Skeletal muscle cell (primary cell): ENCODE data around the gene KIF5C.

Source experiments
- DNase-seq: peaks from one replicate; pipeline ENCODE4 v3.0.0-alpha.2; 2010; ENCODE audit warnings: low read depth
- H3K4me3 ChIP-seq: 2 replicates; pipeline ENCODE4 v1.5.1; 2011; ENCODE audit warnings: low read depth, mild to moderate bottlenecking, control low read depth, low read length, moderate library complexity

The KIF5C gene

DNA sequence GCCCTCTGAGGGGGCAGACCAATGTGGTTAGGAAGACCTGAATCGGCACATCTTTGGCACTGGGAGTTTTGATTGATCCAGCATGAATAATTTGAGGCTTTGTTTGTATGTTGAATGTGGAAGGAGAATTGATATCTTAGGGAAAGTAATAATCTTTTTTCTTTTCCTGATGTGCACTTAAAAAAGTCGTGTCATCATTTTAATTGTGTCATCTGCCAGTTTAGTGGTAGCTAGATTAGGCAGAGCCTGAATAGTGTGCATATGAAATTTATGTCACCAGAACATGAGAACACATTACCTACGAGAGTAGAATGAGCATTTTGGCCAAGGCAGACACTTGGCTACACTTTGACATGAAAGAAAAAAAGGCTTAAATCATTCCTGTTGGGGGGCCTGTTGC, 79.5 kb downstream of the KIF5C start:
- no peak for DNase-seq

DNA sequence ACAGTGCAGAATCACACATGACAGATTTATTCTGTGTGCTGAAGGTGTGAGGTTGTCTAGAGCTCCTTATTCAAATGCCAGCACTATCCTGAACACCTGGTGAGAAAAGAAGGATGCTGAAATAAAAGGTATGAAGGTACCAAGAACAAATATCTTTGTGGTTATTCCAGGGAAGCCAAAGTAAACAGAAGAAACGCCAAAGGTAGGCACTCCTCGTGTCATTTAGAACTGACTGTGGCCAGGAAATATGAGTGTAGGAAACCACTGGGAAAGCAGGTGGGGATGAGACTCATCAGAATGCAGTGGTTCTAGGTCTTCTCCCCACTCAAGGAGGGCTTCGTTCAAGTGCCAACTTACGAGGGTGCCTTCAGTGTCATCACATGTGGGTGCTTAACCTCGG, 80.8 kb downstream of the KIF5C start:
- DNase-seq, result no peak

More for the DNA sequence above, 79.5 kb downstream of the KIF5C start:
- H3K4me3 ChIP-seq, result no peak overlapping the region

DNA sequence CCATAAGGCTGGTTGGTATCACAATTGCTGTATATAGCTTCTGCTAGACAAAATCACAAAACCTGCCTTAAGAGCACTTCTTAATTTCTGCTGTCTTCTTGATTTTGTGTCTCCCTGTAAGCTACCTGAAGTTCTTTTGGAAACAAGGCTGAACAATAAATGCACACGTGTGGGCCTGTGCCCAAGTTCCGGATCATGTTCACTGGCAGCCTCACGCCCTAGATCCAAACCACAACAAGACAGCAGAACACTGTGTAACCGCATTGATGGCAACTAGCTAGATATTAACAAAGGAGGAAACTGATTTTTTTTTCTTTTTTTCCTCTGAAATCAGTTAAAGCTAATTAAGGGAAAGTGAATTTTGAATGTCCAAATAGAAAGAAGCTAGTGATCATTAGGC, 82.0 kb downstream of the KIF5C start:
- H3K4me3 ChIP-seq, result no peak overlapping the region
- DNase-seq, result no peak

More for the DNA sequence above, 80.8 kb downstream of the KIF5C start:
- no peak overlapping the region for H3K4me3 ChIP-seq

DNA sequence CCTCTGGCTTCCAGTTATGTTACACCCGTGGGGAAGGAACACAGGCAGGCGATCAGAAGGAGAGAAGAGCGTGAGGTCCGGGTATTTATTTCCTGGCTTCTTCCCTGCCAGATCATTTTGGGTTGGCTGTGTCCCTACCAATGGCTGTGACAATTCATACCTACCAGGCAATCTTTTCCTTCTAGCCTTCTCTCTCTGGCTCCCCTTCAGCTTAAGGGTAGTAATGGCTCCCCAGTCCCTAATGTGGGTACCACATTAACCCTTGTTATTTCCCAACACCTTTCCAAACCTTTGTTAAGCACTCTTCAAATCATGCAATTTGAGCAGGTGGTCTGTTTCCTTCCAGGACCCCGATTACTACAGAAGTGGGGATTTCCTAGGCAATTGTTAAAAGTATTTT, 84.7 kb downstream of the KIF5C start:
- DNase-seq, result no peak
- H3K4me3 ChIP-seq, result no peak overlapping the region

DNA sequence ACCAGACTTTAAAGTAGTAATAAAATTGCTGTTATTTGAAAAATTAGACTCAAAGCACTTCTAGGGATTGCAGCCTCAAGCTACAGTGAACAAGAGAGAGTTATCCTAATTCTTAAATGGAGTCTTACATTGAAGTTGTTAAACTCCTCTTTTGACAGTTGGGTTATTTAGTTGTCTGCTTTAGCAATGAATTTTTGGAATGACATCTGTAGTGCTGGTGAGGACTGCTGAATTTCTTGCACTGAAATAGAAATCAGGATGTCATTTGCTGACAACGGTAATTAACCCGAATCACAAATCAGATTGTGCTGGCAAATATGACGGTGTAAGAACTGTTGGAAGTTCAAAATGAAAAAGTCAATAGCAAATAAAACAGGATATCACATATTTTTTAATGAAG, 85.5 kb downstream of the KIF5C start:
- DNase-seq, result no peak
- H3K4me3 ChIP-seq, result no peak overlapping the region

DNA sequence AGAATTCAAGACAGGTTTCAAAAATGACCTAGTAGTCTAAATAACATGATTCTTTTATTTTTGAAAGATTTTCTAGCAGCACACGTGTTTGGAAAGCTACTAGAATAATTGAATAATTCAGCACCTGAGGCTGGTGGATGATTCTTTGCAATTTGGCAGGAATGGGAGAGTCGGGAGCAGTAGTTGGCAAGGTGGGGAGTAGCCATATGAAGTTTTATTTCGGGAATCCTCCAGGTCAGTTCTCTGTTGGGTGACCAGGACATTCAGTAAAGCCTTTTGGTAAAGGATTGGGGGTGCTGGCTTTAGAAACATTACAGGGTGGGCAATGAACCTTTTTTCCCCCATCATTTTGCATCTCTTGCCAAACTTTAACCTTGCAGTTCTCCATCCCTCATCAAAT, 88.4 kb downstream of the KIF5C start:
- DNase-seq, result no peak
- no peak overlapping the region for H3K4me3 ChIP-seq

DNA sequence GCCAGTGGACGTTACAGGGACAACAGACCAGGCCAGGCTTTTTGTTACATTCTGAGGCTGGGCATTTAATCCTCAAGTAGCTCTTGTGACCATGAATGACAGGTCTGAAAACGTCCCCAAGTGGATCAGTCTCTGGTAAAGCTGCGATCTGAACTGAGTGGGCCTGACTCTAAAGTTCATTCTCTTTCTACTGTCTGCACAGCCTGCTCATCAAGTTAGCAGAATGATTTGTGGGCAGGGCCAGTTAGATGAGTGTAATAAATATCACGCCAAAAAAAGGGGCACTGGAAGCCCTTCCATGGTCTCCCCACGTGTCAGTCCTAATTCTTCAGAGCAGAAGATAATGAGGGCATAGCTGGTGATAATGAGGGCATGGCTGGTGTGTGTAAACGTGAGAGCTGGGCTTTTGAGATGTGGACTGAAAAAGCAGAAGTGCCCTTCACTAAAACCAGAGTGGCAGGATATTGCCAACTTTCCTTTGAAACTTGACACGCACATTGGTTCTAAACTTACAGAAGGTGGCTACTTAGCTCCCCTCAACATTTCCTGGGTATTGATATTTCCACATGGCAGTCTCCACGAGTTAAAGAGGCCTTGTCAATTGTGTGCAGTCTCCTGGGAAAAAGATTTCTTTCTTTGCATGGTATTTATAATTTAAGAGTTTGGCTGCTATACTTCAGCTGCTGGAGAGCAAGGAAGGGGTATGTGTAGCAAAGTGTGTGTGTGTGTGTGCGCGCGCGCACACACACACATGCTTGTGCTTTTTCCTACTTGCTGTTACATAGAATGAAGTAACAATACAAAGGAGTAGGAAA, 90.8 kb downstream of the KIF5C start:
- DNase-seq, result no peak
- no peak overlapping the region for H3K4me3 ChIP-seq

DNA sequence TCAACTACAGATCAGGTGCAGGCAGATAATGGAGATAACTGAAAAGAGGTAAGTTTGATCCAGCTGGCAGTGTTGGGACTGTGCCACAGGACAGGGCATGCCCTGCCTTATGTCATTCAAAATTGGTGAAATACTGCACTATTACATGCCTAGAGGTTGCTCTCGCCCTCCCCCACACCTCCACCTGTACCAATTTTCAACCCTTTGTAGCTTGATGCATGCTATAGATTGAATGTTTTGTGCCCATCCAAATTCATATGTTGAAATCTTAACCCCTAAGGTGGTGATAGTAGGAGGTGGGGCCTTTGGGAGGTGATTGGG, 91.4 kb downstream of the KIF5C start:
- H3K4me3 ChIP-seq, result no peak overlapping the region
- DNase-seq, result no peak

DNA sequence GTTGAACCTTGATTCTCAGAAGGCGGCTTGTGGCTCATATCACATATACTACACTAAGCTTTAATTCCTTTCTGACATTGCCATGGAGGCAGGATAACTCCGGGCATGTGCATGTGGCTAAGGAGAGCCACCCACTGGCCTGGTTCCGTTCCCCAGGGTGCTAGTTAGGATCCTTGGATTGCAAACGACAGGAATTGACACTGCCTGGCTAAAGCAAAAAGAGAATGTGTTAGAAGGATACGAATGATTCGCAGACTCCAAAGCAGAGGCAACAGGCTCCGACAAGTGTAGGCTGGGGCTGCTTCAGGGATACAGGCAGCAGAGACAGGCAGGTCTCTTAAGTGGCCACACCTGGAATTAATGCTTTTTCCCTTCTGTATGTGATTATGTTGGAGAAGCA, 92.0 kb downstream of the KIF5C start:
- DNase-seq, result no peak

DNA sequence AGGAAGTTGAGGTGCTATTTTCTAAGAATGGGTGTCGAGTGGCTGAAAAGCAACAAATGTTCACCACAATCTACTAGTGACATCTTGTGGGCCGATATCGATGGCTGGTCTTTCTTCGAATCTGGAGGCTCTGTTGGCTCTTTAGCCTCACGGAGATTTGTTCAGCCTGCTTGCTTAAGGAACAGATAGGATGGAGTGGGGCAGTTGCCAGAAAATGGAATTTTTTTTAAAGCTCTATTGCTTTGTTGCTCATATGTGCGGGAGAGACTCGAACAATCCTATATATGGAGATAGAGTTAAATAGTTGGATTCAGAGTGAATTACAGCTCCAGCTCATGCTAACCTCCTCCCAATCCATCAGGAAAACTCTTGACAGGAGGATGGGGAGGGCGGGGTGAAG, 92.6 kb downstream of the KIF5C start:
- no peak for DNase-seq

More for the DNA sequence above, 92.0 kb downstream of the KIF5C start:
- no peak overlapping the region for H3K4me3 ChIP-seq

DNA sequence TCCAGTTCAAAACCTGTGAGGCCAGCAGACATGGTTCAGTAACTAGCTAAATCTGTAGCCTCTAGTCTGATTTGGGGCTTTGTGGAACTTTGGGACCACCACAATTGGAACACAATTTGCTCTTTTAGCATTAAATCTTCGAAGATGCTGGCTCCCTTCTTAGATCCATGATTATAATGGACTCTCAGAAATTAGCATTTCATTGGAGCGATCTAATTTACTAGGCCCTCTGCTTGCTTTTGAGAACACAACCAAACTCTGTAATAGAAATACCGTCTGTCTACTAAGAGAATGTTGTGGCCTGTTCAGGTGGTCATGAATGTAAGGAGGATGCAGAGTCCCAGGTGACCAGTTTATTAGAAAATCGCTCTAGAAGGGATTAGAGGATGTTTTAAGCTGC, 93.3 kb downstream of the KIF5C start:
- no peak overlapping the region for H3K4me3 ChIP-seq
- DNase-seq, result no peak

More for the DNA sequence above, 92.6 kb downstream of the KIF5C start:
- H3K4me3 ChIP-seq, result no peak overlapping the region

DNA sequence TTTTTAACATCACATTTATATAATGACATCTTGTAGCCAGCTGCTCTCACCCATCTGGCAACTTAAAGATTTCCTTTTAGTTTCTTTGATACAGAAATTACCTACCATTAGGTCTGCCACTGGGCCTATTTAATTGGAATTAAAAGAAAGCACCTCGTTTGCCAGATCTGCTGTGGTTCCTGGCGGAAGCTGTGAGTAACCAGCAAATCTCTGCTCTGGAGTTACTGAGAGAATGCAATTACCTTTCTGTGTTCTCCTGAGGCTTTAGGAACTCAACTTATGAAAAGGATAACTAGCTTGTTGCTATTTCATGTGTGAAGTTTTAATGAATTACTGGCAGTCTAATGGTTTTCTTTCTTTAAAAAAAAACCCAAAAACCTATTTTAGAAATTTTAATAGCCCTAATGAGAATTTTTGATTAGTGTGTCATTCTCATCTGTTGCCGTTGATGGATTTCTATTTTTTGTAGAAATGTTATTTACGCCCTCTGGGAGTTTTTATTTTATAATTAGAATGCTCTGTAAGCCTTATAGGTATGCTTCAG, 93.8 kb downstream of the KIF5C start:
- DNase-seq, result no peak
- no peak overlapping the region for H3K4me3 ChIP-seq

DNA sequence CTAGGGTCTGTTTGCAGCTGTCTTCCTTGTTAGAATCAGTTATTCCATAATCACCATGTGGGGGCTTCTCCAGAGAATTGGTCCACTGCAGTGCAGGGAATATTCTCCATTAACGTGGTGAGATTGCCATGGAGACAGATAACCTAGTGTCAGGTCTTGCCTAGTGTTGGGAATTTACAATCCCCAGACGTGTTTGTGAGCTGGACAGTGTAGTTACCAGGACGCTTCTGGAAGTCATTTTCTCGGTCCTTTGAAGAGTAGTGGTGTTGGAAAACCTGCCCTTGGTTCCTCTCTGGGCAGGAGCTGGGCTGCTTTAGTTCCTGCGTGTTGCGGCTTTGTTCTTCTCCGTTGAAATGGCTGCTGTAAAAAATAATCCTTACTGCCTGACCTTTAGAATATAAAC, 94.6 kb downstream of the KIF5C start:
- DNase-seq, result no peak

DNA sequence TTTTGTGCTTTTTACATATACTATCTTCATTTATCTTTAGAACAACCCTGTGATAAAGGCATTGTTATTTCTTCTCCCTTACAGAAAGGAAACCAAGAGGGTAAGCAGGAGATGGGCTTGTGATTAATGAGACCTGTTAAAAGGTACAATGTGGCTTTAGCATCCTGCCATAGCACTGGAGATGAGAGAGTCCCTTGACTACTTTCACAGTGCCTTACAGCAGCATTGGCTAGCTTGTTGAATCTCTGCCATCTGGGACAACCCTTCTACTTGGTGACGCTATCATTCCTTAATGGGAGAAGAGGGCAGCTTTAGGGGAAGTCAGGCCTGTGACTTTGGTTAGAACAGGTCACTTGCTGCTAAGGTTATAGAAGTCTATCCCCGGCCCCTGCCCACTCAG, 95.4 kb downstream of the KIF5C start:
- no peak overlapping the region for H3K4me3 ChIP-seq
- DNase-seq, result no peak

More for the DNA sequence above, 94.6 kb downstream of the KIF5C start:
- H3K4me3 ChIP-seq, result no peak overlapping the region

DNA sequence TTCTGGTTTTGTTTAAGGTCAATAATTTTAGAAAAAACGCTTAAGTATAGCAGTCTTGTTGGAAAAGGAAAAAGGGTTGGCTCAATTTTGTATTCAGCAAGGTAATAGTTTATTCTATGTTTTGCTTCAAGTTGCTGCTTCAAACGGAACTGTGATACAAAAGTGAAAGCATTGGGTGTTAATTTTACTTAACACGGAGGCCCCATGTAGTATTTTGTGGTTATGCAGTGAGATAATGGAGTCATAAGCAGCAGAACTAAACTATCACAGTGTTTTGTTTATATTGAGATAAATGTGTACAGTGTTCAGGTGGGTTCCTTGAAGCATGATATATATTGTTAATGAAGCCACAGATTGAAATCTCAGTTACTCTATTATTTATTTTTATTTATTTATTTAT, 96.5 kb downstream of the KIF5C start:
- no peak overlapping the region for H3K4me3 ChIP-seq
- no peak for DNase-seq

DNA sequence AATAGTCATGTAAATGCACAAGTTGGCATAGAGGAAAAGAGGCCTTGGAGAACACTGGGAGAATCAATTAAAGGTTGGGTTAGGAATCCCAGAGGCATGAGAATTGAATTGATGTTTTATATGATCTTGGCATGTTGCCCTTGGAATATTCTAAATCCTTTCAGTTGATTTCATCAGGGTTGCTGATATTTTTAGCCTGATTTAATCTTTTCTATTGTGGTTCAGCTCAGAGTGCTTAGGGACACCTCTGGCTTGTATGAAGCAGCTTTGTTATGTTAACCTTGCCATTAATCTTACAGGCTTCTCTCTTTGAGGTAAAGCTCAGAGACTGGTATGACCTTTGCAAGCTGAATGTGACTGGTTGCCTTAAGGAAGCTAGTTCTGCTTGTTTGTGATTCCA, 99.1 kb downstream of the KIF5C start:
- DNase-seq, result no peak
- H3K4me3 ChIP-seq, result no peak overlapping the region

DNA sequence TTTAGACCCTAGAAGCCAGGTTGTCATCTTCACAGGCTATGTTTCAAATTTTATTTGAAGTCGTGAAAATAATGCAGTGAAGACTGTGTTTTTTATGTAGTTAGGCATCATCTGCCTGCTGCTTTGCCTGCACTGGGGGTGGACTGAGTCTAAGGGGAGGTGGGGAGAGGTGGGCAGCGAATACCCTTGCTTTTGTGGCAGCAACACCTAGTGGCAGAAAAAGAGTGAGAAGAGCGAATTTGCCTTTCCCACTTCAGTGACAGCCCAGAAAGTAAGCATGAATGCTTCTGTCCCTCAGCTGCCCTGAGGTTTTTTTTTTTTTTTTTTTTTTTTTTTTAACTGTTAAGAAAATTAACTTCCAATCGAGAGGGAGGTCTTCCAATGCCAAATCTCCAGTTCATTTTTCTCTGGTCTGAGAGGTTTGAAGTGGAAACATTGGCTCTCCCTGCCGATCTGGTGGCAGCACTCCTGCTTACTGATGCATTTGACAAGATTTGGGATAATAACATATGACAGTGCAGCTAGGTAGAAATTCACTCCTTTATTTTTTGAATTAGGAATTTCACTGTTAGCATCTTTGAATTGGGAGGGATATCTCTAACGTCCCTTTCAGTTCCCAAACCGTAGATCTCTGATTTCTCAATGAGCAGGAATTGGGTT, 103.1 kb downstream of the KIF5C start:
- H3K4me3 ChIP-seq, result no peak overlapping the region
- DNase-seq, result no peak

DNA sequence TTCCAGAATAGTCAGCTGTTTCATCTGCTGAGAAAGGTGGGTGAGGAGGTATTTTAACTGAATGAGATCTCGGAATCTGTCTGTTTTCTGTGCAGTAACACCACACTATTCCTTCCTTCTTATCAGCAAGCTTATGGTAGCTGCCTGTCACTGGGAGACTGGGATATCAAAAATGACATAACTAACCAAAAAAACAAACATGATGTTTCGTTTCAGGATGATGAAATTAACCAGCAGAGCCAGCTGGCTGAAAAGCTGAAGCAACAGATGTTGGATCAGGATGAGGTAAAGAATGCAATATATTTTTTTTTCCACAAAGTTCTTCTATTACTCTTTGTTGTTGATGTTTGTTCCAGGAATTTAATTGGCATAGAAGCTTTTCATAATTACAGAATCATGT, 103.7 kb downstream of the KIF5C start:
- H3K4me3 ChIP-seq, result no peak overlapping the region
- no peak for DNase-seq

DNA sequence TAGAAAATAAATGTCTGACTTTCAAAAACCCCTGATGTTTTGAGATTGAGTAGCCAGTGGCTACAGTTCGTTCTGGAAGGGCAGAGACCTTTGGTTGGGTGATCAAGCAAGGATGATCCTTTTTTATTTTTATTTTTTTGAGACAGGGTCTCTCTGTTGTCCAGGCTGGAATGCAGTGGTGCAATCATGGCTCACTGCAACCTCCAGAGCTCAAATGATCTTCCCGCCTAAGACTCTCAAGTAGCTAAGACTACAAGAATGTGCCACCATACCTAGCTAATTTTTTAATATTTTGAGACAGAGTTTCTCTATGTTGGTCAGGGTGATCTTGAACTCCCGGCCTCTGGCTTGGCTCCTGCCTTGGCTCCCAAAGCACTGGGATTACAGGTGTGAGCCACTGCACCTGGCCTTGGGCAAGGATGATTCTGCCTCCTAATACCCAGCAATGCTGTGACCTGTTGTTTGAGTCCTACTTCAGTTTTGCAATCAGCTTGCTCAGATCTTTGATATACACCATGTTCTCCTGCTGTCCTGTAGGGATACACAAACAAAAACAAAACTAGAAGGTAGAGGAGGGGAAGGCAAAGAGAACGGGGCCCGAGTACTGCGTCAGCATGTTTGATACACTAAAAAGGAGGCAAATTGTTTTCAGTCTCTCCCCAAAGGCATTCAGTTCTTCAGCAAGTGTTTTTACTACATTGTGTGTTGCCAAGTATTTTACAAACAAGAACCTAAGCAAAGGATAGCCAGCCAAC, 104.3 kb downstream of the KIF5C start:
- H3K4me3 ChIP-seq, result no peak overlapping the region
- DNase-seq, result no peak

DNA sequence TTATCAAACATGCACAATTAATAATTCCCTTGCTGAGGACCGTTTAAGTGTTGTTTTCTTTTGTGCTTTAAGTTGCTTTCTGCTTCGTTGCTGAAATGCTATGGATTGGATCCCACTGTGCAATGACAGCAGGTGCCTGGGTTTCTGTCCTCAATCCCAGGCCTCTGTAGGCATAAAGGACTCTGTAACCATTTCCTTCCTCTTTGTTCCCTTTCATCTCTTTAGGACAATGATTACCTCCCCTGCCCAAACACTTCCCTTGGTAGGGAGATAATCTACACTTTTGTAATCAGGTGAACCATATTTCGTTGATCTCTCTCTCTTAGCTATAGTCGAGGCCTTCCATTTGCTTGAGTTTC, 104.9 kb downstream of the KIF5C start:
- no peak overlapping the region for H3K4me3 ChIP-seq
- no peak for DNase-seq
